Hair follicular keratinocyte (primary cell): Measurements from ENCODE around the gene LCE1C. TPM values are rescaled to one million over a fixed set of nuclear protein-coding genes. Genes with fewer than 3 reads are reported as not detected.

ENCODE experiments used
- total RNA-seq: library from RNA; depleted of rRNA; stranded (reverse); fragments of >200 nt; gene quantifications from 2 replicates; pipeline ENCODE4 v1.2.3, GENCODE V29; 2015

Gene LCE1C
- 1.1 and 9.9 TPM in 2 replicates for total RNA-seq

GRCh38 chr1:152806576-152806975, at the start of gene LCE1C:
Gene LCE1C (minus strand): TSS chr1:152806651. CDS start chr1:152805478, 1,173 bp downstream.

DNA sequence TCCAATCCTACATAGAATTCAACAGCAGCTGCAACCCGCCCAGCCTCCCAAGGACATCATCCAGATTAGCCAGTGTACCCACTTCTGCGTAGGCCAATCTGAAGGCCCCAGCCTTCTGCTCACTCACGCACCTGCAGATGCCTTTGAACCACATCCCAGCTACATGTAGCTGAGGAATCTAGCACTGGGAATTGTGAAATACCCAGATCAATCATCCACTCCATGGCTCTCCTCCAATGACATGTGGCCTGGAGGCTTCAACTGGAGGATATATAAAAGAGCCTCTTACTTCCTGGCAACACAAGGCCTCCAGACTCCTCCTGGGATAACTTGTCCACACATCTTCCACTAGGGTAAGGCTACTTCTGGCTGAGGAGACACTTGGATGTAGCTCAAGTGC, 36.1 kb upstream of the LCE1C start, which contains the start of gene LCE6A:
Gene LCE6A (plus strand): TSS at position 301 of the 400 bp plus-strand sequence. CDS start 665 bp downstream, outside the sequence.

DNA sequence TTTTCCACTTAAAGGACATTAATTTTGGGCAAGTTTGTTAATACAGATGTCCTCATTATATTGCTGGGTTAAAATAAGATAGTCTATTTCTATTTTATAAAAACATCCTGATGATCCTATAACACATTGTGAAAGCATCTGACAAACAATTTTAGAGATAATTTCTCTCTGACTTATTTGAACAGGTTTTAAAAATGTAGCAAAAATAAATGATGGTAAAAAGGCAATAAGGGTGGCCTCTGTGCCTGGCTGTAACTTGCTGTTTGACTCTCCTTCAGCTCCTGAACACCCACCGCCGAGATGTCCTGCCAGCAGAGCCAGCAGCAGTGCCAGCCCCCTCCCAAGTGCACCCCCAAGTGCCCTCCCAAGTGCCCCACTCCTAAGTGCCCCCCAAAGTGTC, 20.7 kb upstream of the LCE1C start, which contains the start of gene LCE1A:
Gene LCE1A (plus strand): TSS at position 301 of the 400 bp plus-strand sequence. CDS start 0 bp downstream, at position 301.

DNA sequence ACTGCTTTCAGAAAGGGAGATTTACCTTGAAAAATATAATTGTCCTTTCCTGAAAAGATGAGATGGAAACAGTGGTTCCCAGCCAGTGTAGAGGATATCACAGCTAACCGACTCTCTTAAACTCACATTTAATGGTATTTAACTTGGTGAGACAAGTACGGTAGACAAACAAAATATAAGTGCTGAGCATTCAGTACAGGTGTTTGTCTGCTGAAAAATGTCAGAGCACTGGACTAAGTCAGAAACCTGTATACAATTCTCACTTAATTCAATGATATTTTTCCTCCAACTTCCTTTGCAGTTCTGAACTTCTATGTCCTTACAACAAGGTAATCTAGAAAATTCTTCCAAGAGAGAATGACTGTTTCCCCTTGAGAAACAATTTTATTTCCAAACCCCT, 5.2 kb upstream of the LCE1C start, which contains the start of gene LCE1B:
Gene LCE1B (plus strand): TSS at position 301 of the 400 bp plus-strand sequence. CDS start 476 bp downstream, outside the sequence.

GRCh38 chr1:152796421-152796820, 10.0 kb downstream of the LCE1C start, which contains the start of gene LCE1D:
Gene LCE1D (plus strand): TSS chr1:152796721. CDS start chr1:152797795, 1,074 bp downstream.

GRCh38 chr1:152786077-152786476, 20.4 kb downstream of the LCE1C start, which contains the start of gene LCE1E:
Gene LCE1E (plus strand): TSS chr1:152786257. CDS start chr1:152787300, 1,043 bp downstream.

DNA sequence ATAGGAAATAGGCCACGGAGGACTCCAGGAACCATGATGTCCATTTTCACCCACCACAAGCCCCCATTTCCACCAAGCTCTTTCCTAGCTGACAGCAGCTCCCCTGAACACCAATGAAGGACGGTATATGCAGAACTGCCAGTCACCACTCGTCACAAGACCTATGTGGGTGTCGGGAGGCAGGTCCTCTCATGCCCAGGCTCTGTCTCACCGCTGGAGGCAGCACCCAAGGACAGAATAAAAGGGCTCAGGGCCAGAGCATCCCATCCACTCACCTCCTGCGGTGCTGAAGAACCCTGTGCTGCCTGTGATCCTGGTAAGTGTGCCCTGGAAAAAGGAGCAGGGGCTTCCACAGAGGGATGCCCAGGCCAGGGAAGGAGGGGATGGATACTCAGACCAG, 31.6 kb downstream of the LCE1C start, which contains the start of gene LCE1F:
Gene LCE1F (plus strand): TSS at position 266 of the 400 bp plus-strand sequence. CDS start 1,232 bp downstream, outside the sequence.

DNA sequence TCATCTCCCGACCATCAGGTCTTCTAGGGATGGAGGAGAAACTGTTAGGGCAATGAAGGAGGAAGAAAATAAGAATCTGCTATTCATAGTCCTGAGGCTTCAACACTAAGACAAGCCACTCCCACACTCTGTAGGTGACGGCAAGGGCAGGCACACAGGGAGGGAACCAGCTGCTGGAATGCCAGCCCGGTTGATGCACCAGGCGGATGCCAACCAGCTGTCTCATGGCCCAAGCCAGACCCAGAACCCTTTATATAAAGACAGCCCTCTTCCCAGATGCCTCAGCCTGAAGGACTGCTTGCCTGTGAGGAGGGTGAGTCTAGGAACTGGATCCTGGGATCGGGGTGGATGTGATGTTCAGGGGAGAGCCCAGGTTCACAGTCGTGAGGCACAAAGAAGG, 48.7 kb downstream of the LCE1C start, which contains the start of gene KPRP:
Gene KPRP (plus strand): TSS at position 279 of the 400 bp plus-strand sequence. CDS start 1,564 bp downstream, outside the sequence.

Other genes with a start within 250 kb of the LCE1C start
- 0.68 and 1.6 TPM in 2 replicates for gene LCE3E, start 239.9 kb downstream of the LCE1C start, total RNA-seq
- gene LCE3D, start 226.1 kb downstream of the LCE1C start, total RNA-seq = 6.0 TPM in 1 of 2 replicates, not detected in the other
- gene LCE3C, start 206.4 kb downstream of the LCE1C start, total RNA-seq = not detected in 2 replicates
- gene LCE3B, start 192.8 kb downstream of the LCE1C start, total RNA-seq = not detected in 2 replicates
- not detected in 2 replicates for gene LCE3A, start 183.5 kb downstream of the LCE1C start, total RNA-seq
- not detected in 2 replicates for gene LCE2D, start 143.3 kb downstream of the LCE1C start, total RNA-seq
- not detected in 2 replicates for gene LCE2C, start 131.4 kb downstream of the LCE1C start, total RNA-seq
- gene LCE2B, start 120.5 kb downstream of the LCE1C start, total RNA-seq = not detected in 2 replicates
- gene LCE2A, start 108.3 kb downstream of the LCE1C start, total RNA-seq = not detected in 2 replicates
- not detected in 2 replicates for gene LCE4A, start 98.5 kb downstream of the LCE1C start, total RNA-seq
- gene KPRP, start 48.6 kb downstream of the LCE1C start, total RNA-seq = 0.04 TPM in 1 of 2 replicates, not detected in the other
- not detected in 2 replicates for gene LCE1F, start 31.5 kb downstream of the LCE1C start, total RNA-seq
- 0.91 TPM in 1 of 2 replicates, not detected in the other for gene LCE1E, start 20.4 kb downstream of the LCE1C start, total RNA-seq
- not detected in 2 replicates for gene LCE1D, start 9.9 kb downstream of the LCE1C start, total RNA-seq
- 0.11 TPM in 1 of 2 replicates, not detected in the other for gene LCE1B, start 5.3 kb upstream of the LCE1C start, total RNA-seq
- 2.9 TPM in 1 of 2 replicates, not detected in the other for gene LCE1A, start 20.8 kb upstream of the LCE1C start, total RNA-seq
- gene LCE6A, start 36.2 kb upstream of the LCE1C start, total RNA-seq = not detected in 2 replicates
- gene LCE7A, start 53.3 kb upstream of the LCE1C start, total RNA-seq = not detected in 2 replicates
- not detected in 2 replicates for gene SMCP, start 71.7 kb upstream of the LCE1C start, total RNA-seq
- 5.2 and 10.2 TPM in 2 replicates for gene IVL, start 101.9 kb upstream of the LCE1C start, total RNA-seq
- gene SPRR5, start 140.6 kb upstream of the LCE1C start, total RNA-seq = 0.31 TPM in 1 of 2 replicates, not detected in the other
- gene SPRR4, start 164.0 kb upstream of the LCE1C start, total RNA-seq = not detected in 2 replicates
- not detected in 2 replicates for gene SPRR1A, start 177.4 kb upstream of the LCE1C start, total RNA-seq
- gene SPRR3, start 195.1 kb upstream of the LCE1C start, total RNA-seq = 0.61 and 0.70 TPM in 2 replicates
- gene SPRR1B, start 224.6 kb upstream of the LCE1C start, total RNA-seq = 31.1 and 43.3 TPM in 2 replicates
- gene SPRR2D, start 234.5 kb upstream of the LCE1C start, total RNA-seq = 1.1 and 1.2 TPM in 2 replicates